22Rv1 (cell line): ENCODE results near the gene CXCR2.

Source experiments
- ZFX ChIP-seq: fragments of 450-650 bp; IDR thresholded peaks from 2 replicates; pipeline ENCODE4 v1.6.1; 2017; ENCODE audit warnings: antibody characterized with exemption, borderline replicate concordance
- TF ChIP-seq, protein P1 (sequence below): fragments of 450-650 bp; IDR thresholded peaks from 2 replicates; pipeline ENCODE4 v1.5.1; 2017; ENCODE audit warnings: mild to moderate bottlenecking

DNA sequence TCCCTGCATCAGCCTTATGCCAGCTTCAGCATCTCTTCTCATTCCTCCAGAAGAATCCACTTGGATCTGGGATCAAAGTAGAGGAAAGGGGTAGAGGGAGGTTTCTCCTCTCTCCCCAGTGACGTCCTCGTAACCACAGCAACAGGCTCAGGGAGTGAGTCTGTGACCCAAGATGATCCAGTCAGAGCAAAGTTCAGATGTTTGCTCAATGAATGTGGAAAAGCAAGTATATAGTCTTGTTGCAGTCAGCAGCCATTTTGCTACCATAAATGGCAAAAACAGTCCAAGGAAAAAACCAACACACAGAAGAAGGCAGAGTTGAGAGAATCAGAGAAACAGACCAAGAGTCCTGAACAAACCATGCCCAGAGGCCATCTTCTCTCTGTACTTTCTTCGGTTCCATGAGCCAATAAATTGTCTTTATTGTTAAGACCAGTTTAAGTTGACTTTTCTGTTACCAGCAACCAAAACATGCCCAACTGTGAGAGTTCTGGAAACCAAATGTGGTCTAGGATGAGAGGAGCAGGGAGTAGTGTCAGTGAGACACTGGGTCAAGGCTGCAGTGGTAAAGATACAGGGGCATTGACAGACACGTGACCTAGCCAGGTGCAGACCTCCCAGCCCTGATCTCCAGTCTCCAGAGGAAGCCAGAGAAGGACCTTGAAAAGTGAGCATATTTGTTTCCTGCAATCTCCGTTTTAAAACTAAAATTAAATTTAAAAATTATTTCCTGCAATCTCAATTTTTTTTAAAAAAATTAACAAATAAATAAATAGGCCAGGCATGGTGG is 44.1 kb downstream of the CXCR2 start:
- TF ChIP-seq, protein P1, sequence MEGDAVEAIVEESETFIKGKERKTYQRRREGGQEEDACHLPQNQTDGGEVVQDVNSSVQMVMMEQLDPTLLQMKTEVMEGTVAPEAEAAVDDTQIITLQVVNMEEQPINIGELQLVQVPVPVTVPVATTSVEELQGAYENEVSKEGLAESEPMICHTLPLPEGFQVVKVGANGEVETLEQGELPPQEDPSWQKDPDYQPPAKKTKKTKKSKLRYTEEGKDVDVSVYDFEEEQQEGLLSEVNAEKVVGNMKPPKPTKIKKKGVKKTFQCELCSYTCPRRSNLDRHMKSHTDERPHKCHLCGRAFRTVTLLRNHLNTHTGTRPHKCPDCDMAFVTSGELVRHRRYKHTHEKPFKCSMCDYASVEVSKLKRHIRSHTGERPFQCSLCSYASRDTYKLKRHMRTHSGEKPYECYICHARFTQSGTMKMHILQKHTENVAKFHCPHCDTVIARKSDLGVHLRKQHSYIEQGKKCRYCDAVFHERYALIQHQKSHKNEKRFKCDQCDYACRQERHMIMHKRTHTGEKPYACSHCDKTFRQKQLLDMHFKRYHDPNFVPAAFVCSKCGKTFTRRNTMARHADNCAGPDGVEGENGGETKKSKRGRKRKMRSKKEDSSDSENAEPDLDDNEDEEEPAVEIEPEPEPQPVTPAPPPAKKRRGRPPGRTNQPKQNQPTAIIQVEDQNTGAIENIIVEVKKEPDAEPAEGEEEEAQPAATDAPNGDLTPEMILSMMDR = no peak
- no peak for TF ChIP-seq ZFX
